Activated gamma-delta T cell (primary cell): Measurements from ENCODE around the gene OPN1LW.
A peak's percentile ranks its signal among the peaks of the same experiment; 100 is the strongest.
"Not testable (repeated sequence)": the region's sequence is repeated elsewhere in the genome, so short reads cannot be mapped to it uniquely, and the experiment has no call there.

Experiments used
- DNase-seq: peaks from one replicate; lab custom pipeline; 2025; lab: John Stamatoyannopoulos, UW
- total RNA-seq, 2 donors: gene quantifications; one replicate each; lab custom pipeline; 2026; lab: John Stamatoyannopoulos, UW

The OPN1LW gene
- total RNA-seq = 0 reads per million in 2 donors

- not testable (repeated sequence) for DNase-seq
Measured at GRCh38 chrX:154144010-154144409, at the start of gene OPN1LW. TSS of gene OPN1LW (plus strand) at chrX:154144243. CDS start at chrX:154144284, 41 bp downstream.

- DNase-seq = no peak
Measured at GRCh38 chrX:154094833-154095232, 49.2 kb upstream of the OPN1LW start.

- no peak for DNase-seq
Measured at GRCh38 chrX:154096140-154097002, 47.7 kb upstream of the OPN1LW start.

GRCh38 chrX:154097003-154097588 lies 46.9 kb upstream of the OPN1LW start:
- peak; percentile 63 for DNase-seq

- DNase-seq = peak; percentile 81
Measured at GRCh38 chrX:154097589-154098541, 46.2 kb upstream of the OPN1LW start, which contains the start of gene MECP2. TSS of gene MECP2 (minus strand) at chrX:154097717.

GRCh38 chrX:154098551-154098950 lies 45.5 kb upstream of the OPN1LW start:
- no peak for DNase-seq

GRCh38 chrX:154113729-154114128 lies 30.3 kb upstream of the OPN1LW start:
- no peak for DNase-seq

- DNase-seq = no peak
Measured at GRCh38 chrX:154114652-154115051, 29.4 kb upstream of the OPN1LW start.

- no peak for DNase-seq
Measured at GRCh38 chrX:154115071-154115470, 29.0 kb upstream of the OPN1LW start.

- no peak for DNase-seq
Measured at GRCh38 chrX:154115750-154116149, 28.3 kb upstream of the OPN1LW start.

GRCh38 chrX:154116426-154117211 lies 27.4 kb upstream of the OPN1LW start:
- DNase-seq = no peak

- DNase-seq = no peak
Measured at GRCh38 chrX:154117566-154117965, 26.5 kb upstream of the OPN1LW start.

- no peak for DNase-seq
Measured at GRCh38 chrX:154120567-154120966, 23.5 kb upstream of the OPN1LW start.

- DNase-seq = no peak
Measured at GRCh38 chrX:154121207-154121606, 22.8 kb upstream of the OPN1LW start.

- DNase-seq = no peak
Measured at GRCh38 chrX:154121961-154122360, 22.1 kb upstream of the OPN1LW start.

- DNase-seq = peak; percentile 28
Measured at GRCh38 chrX:154123241-154124219, 20.5 kb upstream of the OPN1LW start.

GRCh38 chrX:154125391-154126040 lies 18.5 kb upstream of the OPN1LW start:
- no peak for DNase-seq

- no peak for DNase-seq
Measured at GRCh38 chrX:154126101-154126500, 17.9 kb upstream of the OPN1LW start.

GRCh38 chrX:154131955-154132354 lies 12.1 kb upstream of the OPN1LW start:
- DNase-seq = no peak
